Muscle of leg (tissue), 11 donors: ENCODE results near the gene LRFN2. TPM values are rescaled to one million over a fixed set of nuclear protein-coding genes. Genes with fewer than 3 reads are reported as not detected.
A peak's percentile ranks its signal among the peaks of the same experiment; 100 is the strongest.

Experiments used
- DNase-seq: peaks from one replicate; pipeline ENCODE4 v3.0.0; 2013
- H3K27ac ChIP-seq: one replicate; pipeline ENCODE4 v1.5.1; 2013; ENCODE audit warnings: mild to moderate bottlenecking, low read length, control low read depth
- H3K27me3 ChIP-seq: one replicate; pipeline ENCODE4 v1.6.1; 2013; ENCODE audit warnings: low read length; ENCODE audit not compliant: control insufficient read depth, insufficient read depth
- H3K36me3 ChIP-seq: one replicate; pipeline ENCODE4 v1.6.1; 2013; ENCODE audit warnings: low read length; ENCODE audit not compliant: control insufficient read depth, insufficient read depth
- H3K4me1 ChIP-seq: one replicate; pipeline ENCODE4 v1.6.1; 2013; ENCODE audit warnings: low read length; ENCODE audit not compliant: control insufficient read depth, insufficient read depth
- H3K4me3 ChIP-seq: one replicate; pipeline ENCODE4 v1.5.1; 2013; ENCODE audit warnings: low read length, control low read depth
- H3K9me3 ChIP-seq: replicated peaks from 2 replicates; pipeline ENCODE4 v1.6.1; 2013; ENCODE audit warnings: low read depth, low read length; ENCODE audit not compliant: control insufficient read depth
- WGBS: methylation state at CpG from one replicate; pipeline ENCODE4 v1.1.5; 2013; ENCODE audit warnings: missing lambda C conversion rate; ENCODE audit not compliant: insufficient coverage; 5-methylcytosine and 5-hydroxymethylcytosine counted together
- polyA plus RNA-seq, 8 donors: library from polyadenylated mRNA; unstranded; fragments of 120-200 nt; gene quantifications; one replicate each; pipeline versions ENCODE4 v1.2.1 to v1.2.3, GENCODE V29; 2013; ENCODE audit warnings: inconsistent platforms in 1 of 8, low replicate concordance in 1 of 8; ENCODE audit not compliant: insufficient read length in 8 of 8, insufficient read depth in 1 of 8
- total RNA-seq: library from RNA; stranded (reverse); fragments of 120-200 nt; gene quantifications from one replicate; pipeline ENCODE4 v1.2.4, GENCODE V29; 2013

LRFN2 gene
- total and polyA plus RNA-seq, 9 donors, result 0.04 to 0.17 (median 0.08) TPM

GRCh38 chr6:40444811-40445210 is 142.4 kb downstream of the LRFN2 start:
- H3K27me3 ChIP-seq, result no peaks in the 10 kb centered on the region
- no CpG with 5 or more reads among the region's 1 CpG for WGBS
- no peak for DNase-seq

GRCh38 chr6:40444312-40444711 is 142.9 kb downstream of the LRFN2 start:
- Histone ChIP-seq H3K4me1 (no peaks in the 10 kb centered on the region), H3K27me3 (no peaks in the 10 kb centered on the region), H3K9me3 (no peaks in the 10 kb centered on the region), H3K27ac (no peak overlapping the region), H3K4me3 (no peak overlapping the region), H3K36me3 (no peaks in the 10 kb centered on the region)
- no peak for DNase-seq
- no CpG with 5 or more reads among the region's 3 CpGs for WGBS

More at GRCh38 chr6:40444811-40445210, 142.4 kb downstream of the LRFN2 start:
- no peaks in the 10 kb centered on the region for H3K36me3 ChIP-seq
- H3K9me3 ChIP-seq, result no peaks in the 10 kb centered on the region
- no peak overlapping the region for H3K27ac ChIP-seq
- H3K4me3 ChIP-seq, result no peak overlapping the region
- H3K4me1 ChIP-seq, result no peaks in the 10 kb centered on the region

GRCh38 chr6:40443842-40444241 is 143.3 kb downstream of the LRFN2 start:
- Histone ChIP-seq H3K4me1 (no peaks in the 10 kb centered on the region), H3K4me3 (no peak overlapping the region), H3K36me3 (no peaks in the 10 kb centered on the region), H3K27ac (no peak overlapping the region), H3K27me3 (peaks cover 2% of the 10 kb centered on the region), H3K9me3 (no peaks in the 10 kb centered on the region)
- 100% methylated on average over 1 of the region's 2 CpGs for WGBS
- DNase-seq, result no peak

GRCh38 chr6:40442591-40442990 is 144.6 kb downstream of the LRFN2 start:
- Histone ChIP-seq H3K27me3 (peaks cover 2% of the 10 kb centered on the region), H3K4me1 (no peaks in the 10 kb centered on the region), H3K36me3 (no peaks in the 10 kb centered on the region), H3K4me3 (no peak overlapping the region), H3K27ac (no peak overlapping the region), H3K9me3 (no peaks in the 10 kb centered on the region)
- no CpG with 5 or more reads among the region's 3 CpGs for WGBS
- no peak for DNase-seq

- no peaks in the 10 kb centered on the region for H3K36me3 ChIP-seq
- H3K9me3 ChIP-seq, result no peaks in the 10 kb centered on the region
- H3K27ac ChIP-seq, result no peak overlapping the region
- H3K4me3 ChIP-seq, result no peak overlapping the region
- H3K27me3 ChIP-seq, result peaks cover 2% of the 10 kb centered on the region
- no peak for DNase-seq
- no peaks in the 10 kb centered on the region for H3K4me1 ChIP-seq
- WGBS, result 80% methylated on average over 12 of the region's 12 CpGs
These were observed 146.0 kb downstream of the LRFN2 start for GRCh38 chr6:40441150-40441549.

- Histone ChIP-seq H3K27ac (no peak overlapping the region), H3K4me1 (no peaks in the 10 kb centered on the region), H3K4me3 (no peak overlapping the region), H3K27me3 (peaks cover 2% of the 10 kb centered on the region), H3K36me3 (no peaks in the 10 kb centered on the region), H3K9me3 (no peaks in the 10 kb centered on the region)
- DNase-seq, result no peak
- 70% methylated on average over 4 of the region's 6 CpGs for WGBS
These were observed 147.1 kb downstream of the LRFN2 start for GRCh38 chr6:40440053-40440452.

GRCh38 chr6:40439026-40439800 is 148.0 kb downstream of the LRFN2 start:
- no peaks in the 10 kb centered on the region for H3K36me3 ChIP-seq
- H3K9me3 ChIP-seq, result no peaks in the 10 kb centered on the region
- no CpG with 5 or more reads among the region's 7 CpGs for WGBS
- H3K4me1 ChIP-seq, result no peaks in the 10 kb centered on the region
- no peak overlapping the region for H3K27ac ChIP-seq
- no peak overlapping the region for H3K4me3 ChIP-seq
- peaks cover 2% of the 10 kb centered on the region for H3K27me3 ChIP-seq
- DNase-seq, result no peak

GRCh38 chr6:40438246-40438887 is 148.8 kb downstream of the LRFN2 start:
- Histone ChIP-seq H3K4me3 (no peak overlapping the region), H3K4me1 (no peaks in the 10 kb centered on the region), H3K27me3 (peaks cover 2% of the 10 kb centered on the region), H3K9me3 (no peaks in the 10 kb centered on the region), H3K36me3 (no peaks in the 10 kb centered on the region), H3K27ac (no peak overlapping the region)
- 38% methylated on average over 1 of the region's 6 CpGs for WGBS
- DNase-seq, result peak; percentile 5

- DNase-seq, result no peak
- H3K4me1 ChIP-seq, result no peaks in the 10 kb centered on the region
- H3K4me3 ChIP-seq, result no peak overlapping the region
- H3K27me3 ChIP-seq, result peaks cover 2% of the 10 kb centered on the region
- WGBS, result no CpG with 5 or more reads among the region's 2 CpGs
- H3K36me3 ChIP-seq, result no peaks in the 10 kb centered on the region
- H3K9me3 ChIP-seq, result no peaks in the 10 kb centered on the region
- no peak overlapping the region for H3K27ac ChIP-seq
These were observed 149.5 kb downstream of the LRFN2 start for GRCh38 chr6:40437631-40438030.

GRCh38 chr6:40436685-40437604 is 150.2 kb downstream of the LRFN2 start:
- Histone ChIP-seq H3K4me3 (no peak overlapping the region), H3K27me3 (peaks cover 2% of the 10 kb centered on the region), H3K4me1 (no peaks in the 10 kb centered on the region), H3K9me3 (no peaks in the 10 kb centered on the region), H3K36me3 (no peaks in the 10 kb centered on the region), H3K27ac (no peak overlapping the region)
- DNase-seq, result no peak
- 90% methylated on average over 3 of the region's 8 CpGs for WGBS
